Nucleus accumbens (tissue), 56 donors: ENCODE results near the gene SLC6A17.
A peak's percentile ranks its signal among the peaks of the same experiment; 100 is the strongest.

Experiments
- DNase-seq, 56 donors: peaks; one replicate each; lab custom pipeline; 2025; lab: John Stamatoyannopoulos, UW

Gene SLC6A17

GRCh38 chr1:110170766-110171733, 20.8 kb downstream of the SLC6A17 start:
- DNase-seq = peak in 1 of 56 donors; percentile 13

- no peak for DNase-seq
Observed at GRCh38 chr1:110172001-110172400, 21.7 kb downstream of the SLC6A17 start.

- DNase-seq = no peak
Observed at GRCh38 chr1:110173466-110174105, 23.3 kb downstream of the SLC6A17 start.

- no peak for DNase-seq
Observed at GRCh38 chr1:110174961-110175360, 24.7 kb downstream of the SLC6A17 start.

- DNase-seq = peak in 28 of 56 donors; percentile 7 to 78 (median 22)
Observed at GRCh38 chr1:110176299-110176956, 26.1 kb downstream of the SLC6A17 start.

GRCh38 chr1:110177775-110178174, 27.5 kb downstream of the SLC6A17 start:
- DNase-seq = no peak

- no peak for DNase-seq
Observed at GRCh38 chr1:110183642-110184167, 33.4 kb downstream of the SLC6A17 start.

- no peak for DNase-seq
Observed at GRCh38 chr1:110184446-110184845, 34.2 kb downstream of the SLC6A17 start.

GRCh38 chr1:110185181-110185580, 34.9 kb downstream of the SLC6A17 start:
- no peak for DNase-seq

GRCh38 chr1:110186558-110186957, 36.3 kb downstream of the SLC6A17 start:
- DNase-seq = no peak

GRCh38 chr1:110187139-110187890, 37.0 kb downstream of the SLC6A17 start:
- DNase-seq = no peak

GRCh38 chr1:110188035-110188618, 37.8 kb downstream of the SLC6A17 start:
- no peak for DNase-seq

- DNase-seq = no peak
Observed at GRCh38 chr1:110189181-110189580, 38.9 kb downstream of the SLC6A17 start.

GRCh38 chr1:110190282-110190929, 40.1 kb downstream of the SLC6A17 start:
- peak in 14 of 56 donors; percentile 14 to 66 (median 24) for DNase-seq

- DNase-seq = no peak
Observed at GRCh38 chr1:110192541-110192940, 42.2 kb downstream of the SLC6A17 start.

- DNase-seq = no peak
Observed at GRCh38 chr1:110195196-110195595, 44.9 kb downstream of the SLC6A17 start.

GRCh38 chr1:110196917-110197765, 46.8 kb downstream of the SLC6A17 start:
- DNase-seq = peak in 7 of 56 donors; percentile 8 to 32 (median 10)
